DMS79 (cell line): ENCODE measurements around the gene FRMD4A.
"Not testable (repeated sequence)": the region's sequence is repeated elsewhere in the genome, so short reads cannot be mapped to it uniquely, and the experiment has no call there.

Experiments used
- DNase-seq: peaks from one replicate; lab custom pipeline; 2025; lab: John Stamatoyannopoulos, UW

FRMD4A gene

GRCh38 chr10:14099885-14100284 lies 230.8 kb downstream of the FRMD4A start:
- no peak for DNase-seq

GRCh38 chr10:14093730-14094484 lies 236.8 kb downstream of the FRMD4A start:
- no peak for DNase-seq

- DNase-seq, result no peak
Observed at GRCh38 chr10:14092799-14093198, 237.9 kb downstream of the FRMD4A start.

- DNase-seq, result no peak
Observed at GRCh38 chr10:14089556-14090292, 241.0 kb downstream of the FRMD4A start.

GRCh38 chr10:14087566-14087965 lies 243.2 kb downstream of the FRMD4A start:
- no peak for DNase-seq

- DNase-seq, result no peak
Observed at GRCh38 chr10:14086596-14086995, 244.1 kb downstream of the FRMD4A start.

- DNase-seq, result no peak
Observed at GRCh38 chr10:14084875-14085274, 245.8 kb downstream of the FRMD4A start.

- DNase-seq, result no peak
Observed at GRCh38 chr10:14080795-14081194, 249.9 kb downstream of the FRMD4A start.

- no peak for DNase-seq
Observed at GRCh38 chr10:14077430-14077829, 253.3 kb downstream of the FRMD4A start.

GRCh38 chr10:14074062-14074884 lies 256.5 kb downstream of the FRMD4A start:
- peak; percentile 22 for DNase-seq

GRCh38 chr10:14072541-14072940 lies 258.2 kb downstream of the FRMD4A start:
- DNase-seq, result no peak

- no peak for DNase-seq
Observed at GRCh38 chr10:14071956-14072355, 258.8 kb downstream of the FRMD4A start.

GRCh38 chr10:14068601-14069250 lies 262.0 kb downstream of the FRMD4A start:
- no peak for DNase-seq

- DNase-seq, result not testable (repeated sequence)
Observed at GRCh38 chr10:14067638-14068037, 263.1 kb downstream of the FRMD4A start.

GRCh38 chr10:14066106-14066505 lies 264.6 kb downstream of the FRMD4A start:
- DNase-seq, result no peak

- DNase-seq, result no peak
Observed at GRCh38 chr10:14063531-14064285, 267.0 kb downstream of the FRMD4A start.

- DNase-seq, result no peak
Observed at GRCh38 chr10:14062528-14063260, 268.0 kb downstream of the FRMD4A start.

GRCh38 chr10:14060320-14061070 lies 270.2 kb downstream of the FRMD4A start:
- DNase-seq, result no peak

GRCh38 chr10:14056610-14057332 lies 274.0 kb downstream of the FRMD4A start:
- no peak for DNase-seq
